GM21717 (cell line): ENCODE results near the gene LPP.
A peak's percentile ranks its signal among the peaks of the same experiment; 100 is the strongest.

ENCODE experiments used
- ATAC-seq: cut with Tn5 transposase; IDR thresholded peaks from one replicate; pipeline ENCODE4 v1.9.1; 2021; ENCODE audit warnings: mild to moderate bottlenecking, moderate library complexity; ENCODE audit not compliant: unreplicated experiment

LPP gene

DNA sequence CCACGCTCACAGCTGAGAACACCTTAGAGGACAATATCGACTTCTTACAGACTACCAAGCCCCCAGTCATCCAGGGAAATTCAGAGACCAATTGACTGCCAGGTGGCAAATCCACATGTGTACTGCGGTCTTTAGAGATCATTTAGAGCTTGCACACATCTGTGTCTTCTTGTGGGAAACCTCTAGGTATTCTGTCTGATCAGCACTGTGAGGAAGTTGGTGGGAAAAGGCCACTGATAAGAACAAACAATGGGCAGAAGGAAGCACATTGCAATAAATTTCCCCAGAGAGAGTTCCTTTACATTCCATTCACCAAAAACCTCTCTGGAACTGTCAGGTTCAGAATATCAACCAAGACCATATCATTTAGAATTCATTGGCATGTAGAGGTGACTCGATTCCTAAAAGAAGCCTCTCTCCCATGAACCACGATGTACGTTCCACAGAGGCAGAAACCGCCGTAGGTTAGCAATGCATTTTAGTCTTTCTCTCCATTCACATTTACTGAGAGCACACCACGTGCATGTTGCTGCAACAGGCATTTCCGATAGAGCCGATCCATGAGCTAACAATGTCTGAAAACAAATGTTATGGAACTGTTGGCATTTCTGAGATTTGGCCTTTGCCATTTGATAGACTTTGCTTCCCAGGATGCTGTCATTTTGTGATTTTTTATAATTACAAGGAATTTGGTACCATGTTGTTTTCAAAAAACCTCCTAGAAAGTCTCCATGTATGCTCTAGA lies 730.5 kb downstream of the LPP start:
- no peak for ATAC-seq

DNA sequence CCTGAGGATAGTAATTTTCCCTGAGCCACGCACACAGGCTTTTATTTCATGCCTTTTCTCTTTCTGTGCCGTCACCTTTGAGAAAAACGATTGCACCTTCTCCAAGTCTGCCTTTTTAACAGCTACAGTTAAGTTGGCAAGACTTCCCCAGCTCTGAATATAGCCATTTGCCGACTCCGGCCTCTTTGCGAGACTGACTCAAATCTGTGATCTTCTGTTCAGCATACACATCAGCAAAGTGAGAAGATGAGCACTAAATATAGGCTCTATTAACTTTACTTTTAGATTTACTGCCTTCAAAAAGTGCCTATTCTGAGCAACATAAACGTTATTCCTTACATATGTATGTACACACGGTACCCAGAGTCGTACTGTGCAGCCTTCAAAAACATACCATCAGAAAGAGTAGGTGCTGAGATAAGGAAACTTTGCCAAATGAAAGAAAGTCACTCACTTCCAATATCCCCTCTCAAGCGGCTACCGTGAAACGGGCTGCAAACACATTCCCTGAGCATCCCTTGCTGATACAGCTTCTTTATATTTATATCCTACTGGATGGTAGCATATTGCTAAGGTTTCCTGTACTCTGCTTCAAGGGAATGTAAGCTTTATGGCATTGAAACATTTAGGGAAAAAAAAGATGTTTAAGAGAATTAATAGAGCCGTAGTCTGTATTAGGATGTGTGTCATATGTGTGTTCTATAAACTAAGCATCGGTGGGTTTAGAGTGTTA lies 734.5 kb downstream of the LPP start:
- ATAC-seq = no peak

DNA sequence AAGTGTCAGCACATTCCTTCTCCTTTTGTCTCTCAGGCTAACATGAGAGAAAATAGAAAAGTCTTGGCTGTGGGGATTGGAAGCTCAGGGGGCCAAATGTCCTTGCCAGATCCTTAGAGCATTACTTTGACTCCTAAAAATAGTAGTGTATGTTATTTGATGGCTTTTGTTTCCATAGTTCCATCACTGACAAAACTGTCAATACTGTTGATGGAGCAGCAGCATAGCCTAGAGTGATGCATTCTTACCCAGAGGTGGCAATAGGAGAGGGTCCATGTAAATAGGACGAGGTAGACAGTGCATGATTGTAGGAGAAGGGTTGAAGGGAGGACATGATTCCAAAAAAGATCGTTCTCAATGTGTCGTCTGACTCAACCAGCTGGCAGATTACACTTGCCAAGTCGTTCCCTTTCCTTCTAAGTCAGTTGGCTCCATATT lies 735.1 kb downstream of the LPP start:
- ATAC-seq = no peak

DNA sequence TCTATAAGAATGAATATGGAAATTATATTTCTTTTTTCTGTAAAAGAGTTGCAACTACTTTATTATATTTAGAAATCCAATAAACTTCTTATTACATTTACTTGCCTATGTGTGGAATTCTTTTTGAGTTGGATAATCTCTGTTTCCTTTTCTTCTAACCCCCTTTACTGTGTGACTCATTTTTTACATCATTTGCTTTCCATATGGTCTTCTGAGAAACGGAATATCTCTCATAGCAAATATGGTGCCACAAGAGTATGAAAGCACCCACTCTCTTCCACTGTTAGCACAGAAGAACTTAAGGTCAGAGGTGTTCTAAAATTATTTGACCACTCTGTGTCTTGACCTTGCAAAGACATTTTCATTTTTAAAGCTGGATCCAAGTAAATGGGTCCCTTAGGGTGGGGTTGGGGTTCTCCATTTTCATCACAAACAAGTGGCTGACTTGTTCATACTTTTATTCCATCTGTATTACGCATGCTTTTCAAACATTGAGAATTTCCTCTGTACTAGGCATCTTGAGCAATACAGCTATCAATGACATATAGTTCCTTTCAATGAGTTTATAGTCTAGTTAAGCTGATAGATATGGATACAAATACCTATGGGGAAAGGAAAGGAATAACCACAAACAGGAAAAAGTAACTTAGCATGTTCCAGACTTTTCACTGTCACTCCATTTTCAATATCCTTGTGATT lies 736.8 kb downstream of the LPP start:
- ATAC-seq = no peak

DNA sequence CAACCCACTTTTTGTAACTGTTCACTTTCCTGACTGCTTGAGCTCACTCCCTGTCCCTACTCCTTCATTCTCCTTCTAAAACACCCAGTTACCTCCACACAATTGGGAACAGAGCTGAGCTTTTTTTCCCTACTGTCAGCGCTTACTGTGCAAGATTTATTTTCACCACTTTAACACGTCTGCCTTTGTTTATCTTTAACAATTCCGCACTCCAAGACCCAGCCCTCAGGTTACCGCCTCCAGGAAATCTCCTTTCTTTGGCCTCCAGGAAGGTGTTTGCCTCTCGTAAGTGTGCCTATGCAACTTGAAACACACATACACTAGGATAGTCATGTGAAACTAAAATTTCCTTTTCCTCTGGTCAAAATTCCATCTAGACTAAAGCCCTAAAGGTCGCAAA lies 745.9 kb downstream of the LPP start:
- ATAC-seq = no peak

DNA sequence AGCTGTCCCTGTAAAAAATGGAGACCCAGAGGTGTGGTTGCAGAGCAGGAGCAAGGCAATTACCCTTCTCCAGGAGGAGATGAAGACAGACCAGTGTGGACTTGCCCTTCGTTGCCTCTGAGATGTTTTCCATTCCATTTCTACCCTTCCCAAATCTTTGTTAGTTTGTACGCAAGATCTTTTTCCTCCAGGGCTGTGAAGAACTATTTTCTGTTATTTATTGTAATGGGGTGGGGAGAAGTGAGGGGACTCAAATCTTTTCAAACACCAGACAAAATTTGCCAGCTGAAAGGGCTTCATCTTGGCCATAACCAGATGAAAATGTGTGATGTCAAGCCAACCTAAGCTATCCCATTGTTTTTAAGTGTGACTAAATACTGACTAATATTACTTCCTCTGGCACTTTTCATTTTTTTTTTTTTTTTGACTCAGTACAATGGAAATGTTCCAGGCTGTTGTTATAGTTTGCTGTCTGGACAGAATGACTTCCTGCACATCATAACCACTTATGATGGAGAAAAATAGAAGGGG lies 746.5 kb downstream of the LPP start:
- ATAC-seq = no peak

DNA sequence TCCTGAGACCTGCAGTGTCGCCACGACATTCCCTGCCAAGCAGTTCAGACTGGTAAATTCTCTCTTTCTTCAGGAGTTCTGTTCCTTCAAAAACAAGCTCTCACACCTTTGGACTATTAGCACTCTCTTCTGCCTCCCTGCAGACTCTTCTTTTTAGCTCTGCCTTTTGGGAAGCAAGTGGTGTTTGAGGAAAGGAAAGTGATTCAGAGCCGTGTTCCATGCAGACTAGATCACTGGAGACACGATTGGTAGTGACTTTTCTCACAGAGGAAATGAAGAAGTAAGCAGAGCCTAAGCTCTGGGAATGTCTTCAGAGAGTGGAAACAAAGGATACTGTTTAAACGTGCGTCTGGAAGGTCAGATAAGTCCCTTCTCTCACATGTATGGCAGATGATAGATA lies 747.2 kb downstream of the LPP start:
- no peak for ATAC-seq

DNA sequence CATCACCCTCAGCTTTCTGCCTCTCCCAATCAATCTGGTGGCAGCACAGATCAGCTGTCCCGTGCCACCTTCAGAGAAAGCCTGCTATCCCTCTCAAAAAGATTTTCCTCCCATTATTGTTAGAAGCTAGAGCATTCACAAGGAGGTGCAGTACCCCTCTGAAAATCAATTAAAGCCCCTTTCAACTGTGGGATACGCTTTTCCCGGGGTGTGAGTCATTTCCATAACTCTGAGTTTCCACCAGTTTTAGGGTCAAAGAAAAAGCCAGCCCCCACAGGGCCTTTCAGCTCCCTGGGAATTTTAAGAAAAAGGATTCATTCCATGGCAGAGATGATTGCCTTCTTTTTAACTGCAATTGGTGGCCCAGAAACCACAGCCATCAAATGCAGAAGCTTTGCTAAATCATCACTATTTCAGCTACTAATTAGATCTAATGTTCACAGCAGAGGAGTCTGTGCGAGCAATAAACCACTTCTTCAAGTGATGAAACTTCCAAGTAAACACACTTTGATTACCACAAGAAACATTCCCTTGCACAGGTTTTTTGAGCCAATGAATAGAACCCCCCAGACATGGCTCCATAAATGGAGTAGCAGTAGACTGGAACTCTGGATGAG lies 747.8 kb downstream of the LPP start:
- ATAC-seq = no peak

DNA sequence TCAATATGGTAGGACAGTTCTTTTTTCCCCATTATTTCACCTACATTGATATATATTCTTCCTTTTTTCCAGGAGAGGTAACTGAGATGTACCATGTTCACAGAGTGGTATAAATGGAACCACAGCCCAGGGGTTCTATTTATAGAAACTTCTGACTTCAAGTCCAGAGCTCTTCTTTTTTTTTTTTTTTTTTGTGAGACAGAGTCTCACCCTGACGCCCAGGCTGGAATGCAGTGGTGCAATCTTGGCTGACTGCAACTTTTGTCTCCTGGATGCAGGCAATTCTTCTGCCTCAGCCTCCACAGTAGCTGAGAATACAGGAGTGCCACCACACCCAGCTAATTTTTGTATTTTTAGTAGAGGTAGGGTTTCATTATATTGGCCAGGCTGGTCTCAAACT lies 750.7 kb downstream of the LPP start:
- no peak for ATAC-seq

DNA sequence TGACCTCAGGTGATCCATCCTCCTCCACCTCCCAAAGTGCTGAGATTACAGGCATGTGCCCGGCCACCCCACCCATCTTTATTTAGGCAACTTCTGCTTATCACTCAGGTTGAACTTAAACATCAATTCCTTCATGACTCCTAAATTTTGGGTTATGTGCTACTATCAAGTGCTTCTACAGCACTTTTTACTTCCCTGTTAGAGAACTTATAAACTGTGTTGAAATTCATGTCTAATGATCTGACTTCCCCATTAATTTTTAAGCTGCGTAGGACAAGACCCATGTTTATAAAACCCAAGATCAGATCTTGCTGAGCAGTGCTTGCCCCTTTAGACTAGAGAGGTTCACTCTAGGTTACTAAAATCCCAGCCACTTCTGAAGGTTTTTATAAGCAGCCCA lies 751.6 kb downstream of the LPP start:
- no peak for ATAC-seq

DNA sequence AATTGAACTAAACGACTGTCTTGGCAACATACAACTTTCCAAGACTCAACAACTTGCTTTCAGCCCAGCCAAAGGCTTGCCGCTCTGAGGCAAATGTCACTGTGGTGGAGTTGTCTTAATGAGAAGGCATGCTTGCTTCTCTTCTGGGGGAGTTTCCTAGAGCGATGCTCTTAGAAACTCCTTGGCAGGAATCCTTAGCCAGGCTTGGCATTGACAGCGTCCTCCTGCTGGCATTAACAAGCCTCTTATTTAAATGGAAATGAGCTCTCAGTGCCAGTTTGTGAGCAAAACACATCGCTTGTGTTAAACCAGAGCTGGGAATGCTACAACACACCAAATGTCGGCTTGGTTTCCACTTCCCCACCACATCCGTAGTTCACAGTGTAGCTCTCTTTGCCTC lies 752.3 kb downstream of the LPP start:
- ATAC-seq = no peak

DNA sequence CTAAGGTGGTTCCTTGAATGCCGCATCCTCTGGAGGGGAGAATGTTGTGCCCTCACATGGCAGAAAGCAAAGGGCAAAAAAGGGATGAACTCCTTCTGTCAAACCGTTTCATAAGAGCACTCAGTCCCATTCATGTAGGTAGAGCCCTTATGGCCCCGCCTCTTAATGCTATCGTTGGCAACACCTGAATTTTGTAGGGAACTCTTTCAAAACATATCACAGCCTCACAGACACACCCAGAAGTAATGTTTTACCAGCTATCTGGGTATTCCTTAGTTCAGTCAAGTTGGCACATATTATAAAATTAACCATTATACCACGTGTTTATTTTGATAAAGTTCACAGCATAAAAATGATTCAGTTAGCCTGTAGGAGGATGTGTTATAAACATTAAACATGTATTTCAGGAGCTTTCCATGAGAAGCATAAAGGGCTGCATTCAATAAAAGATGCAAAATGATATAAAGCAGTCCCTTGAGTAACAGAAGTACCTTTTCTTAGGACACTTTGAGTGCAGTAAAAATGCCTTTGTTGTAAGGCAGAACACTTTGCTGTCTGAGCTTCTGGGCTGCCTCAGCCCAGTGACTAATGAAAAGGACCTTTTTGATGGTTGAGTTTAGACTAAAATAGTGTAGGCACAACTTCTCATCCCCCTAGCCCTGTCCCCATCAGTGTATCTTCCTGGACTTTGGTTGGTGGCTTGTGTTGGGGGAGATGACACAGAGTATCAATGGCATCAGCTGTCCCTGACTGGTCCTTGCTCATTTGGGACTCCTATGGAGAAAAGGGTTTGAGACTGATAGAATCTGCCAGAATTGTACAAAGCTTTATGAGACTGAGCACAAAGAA lies 754.3 kb downstream of the LPP start:
- ATAC-seq = no peak

DNA sequence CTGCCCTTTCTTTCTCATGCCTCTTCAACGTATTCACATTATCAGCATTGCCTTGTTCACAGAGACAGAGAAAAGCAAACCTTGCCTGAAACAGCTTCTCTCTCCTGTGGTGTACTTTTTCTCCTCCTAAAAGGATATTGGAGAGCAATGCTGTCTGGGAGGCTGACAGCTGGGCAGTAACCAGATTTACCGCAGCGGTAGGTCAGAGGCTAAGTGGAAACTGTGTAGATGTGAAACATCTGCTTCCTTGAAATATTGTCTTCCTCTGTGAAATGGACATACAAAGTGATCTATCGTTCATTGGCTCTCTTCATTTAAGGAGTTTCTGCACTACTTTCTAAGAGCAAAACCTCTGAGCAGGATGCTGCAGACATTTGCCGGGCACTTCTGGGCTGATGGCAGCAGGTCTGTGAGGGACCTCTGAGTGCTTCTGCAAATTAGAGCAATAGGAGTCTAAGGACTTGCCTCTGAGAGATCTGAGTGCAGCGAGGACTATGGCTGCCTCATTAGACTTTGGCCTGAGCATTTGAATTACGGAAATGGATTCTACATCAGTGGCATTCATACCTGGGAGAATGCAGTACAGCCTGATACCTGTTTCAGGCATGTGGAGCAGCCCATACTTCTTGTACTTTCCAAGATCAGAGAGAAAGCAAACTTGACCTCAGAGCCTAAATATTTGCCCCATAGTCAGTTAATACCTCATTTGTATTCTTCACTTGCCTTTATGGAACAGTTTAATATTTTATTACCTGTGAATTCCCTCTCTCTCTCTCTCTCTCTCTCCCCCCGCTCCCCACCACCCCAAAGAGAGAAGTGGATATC lies 757.3 kb downstream of the LPP start:
- no peak for ATAC-seq

DNA sequence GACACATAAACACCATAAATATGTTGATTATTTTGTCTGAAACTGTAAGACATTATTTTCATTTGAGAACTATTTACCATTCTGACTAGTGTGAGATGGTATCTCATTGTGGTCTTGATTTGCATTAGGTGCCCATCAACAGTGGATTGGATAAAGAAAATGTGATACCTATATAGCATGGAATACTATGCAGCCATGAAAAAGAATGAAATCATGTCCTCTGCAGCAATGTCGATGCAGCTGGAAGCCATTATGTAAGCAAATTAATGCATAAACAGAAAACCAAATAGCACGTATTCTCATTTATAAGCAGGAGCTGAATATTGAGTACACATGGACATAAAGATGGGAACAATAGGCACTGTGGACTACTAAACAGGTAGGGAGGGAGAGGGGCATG lies 759.1 kb downstream of the LPP start:
- no peak for ATAC-seq

DNA sequence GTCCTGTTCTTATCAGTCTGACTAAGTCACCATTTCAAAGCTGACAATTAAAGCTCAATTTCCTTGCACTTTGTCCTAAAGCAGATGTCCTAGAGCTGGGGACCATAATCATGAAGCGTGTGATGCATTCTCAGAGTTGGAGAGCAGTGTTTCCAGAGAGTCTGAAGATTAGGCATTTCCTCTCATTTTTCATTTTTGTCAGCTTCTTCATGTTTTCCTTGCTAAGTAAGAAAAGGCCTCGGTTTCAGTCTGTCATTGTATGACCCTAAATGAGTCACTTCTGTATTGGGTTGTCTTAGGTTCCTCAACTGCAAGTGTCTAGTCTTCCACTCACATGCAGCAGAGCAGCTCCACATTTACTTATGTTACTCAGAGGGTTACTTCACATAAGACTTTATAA lies 760.6 kb downstream of the LPP start:
- peak; percentile 46 for ATAC-seq

DNA sequence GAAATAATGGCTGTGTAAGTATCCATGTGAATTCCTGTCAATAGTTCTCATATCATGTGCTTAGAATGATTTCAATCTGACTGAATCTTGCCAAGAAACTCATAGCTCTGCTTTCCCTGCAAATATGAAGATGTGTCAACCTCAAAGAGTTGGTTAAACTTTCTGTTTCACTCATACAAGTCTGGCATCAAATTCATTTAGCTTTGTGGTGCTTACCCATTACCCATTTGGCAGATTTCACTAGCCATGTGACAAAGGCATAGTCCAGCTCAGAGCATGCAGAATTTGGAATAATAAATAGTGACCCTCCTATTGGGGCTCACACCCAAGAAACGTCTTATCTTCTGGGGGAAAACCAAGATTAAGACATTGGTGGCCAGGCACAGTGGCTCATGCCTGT lies 761.2 kb downstream of the LPP start:
- ATAC-seq = no peak

DNA sequence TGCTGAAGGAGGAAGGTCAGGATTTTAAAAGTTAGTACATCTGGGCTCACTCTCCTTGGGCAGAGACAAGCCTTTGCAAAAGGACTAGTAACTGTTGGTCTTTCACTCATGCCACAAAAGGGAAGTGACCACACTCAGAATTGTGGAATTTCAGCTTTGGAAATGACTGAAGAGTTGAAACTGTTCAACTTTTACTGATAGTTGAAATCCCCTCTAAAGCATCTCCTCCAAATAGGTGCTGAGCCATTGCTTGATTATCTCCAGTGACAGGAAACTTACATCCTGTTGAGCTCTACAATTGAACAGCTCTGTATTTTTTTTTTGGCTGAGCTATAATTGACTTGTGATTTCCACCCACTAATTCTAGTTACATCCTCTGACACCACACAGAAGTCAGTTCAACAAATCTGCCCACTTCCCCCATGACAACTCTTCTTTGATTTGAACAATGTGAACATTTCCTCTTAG lies 763.0 kb downstream of the LPP start:
- peak; percentile 67 for ATAC-seq

DNA sequence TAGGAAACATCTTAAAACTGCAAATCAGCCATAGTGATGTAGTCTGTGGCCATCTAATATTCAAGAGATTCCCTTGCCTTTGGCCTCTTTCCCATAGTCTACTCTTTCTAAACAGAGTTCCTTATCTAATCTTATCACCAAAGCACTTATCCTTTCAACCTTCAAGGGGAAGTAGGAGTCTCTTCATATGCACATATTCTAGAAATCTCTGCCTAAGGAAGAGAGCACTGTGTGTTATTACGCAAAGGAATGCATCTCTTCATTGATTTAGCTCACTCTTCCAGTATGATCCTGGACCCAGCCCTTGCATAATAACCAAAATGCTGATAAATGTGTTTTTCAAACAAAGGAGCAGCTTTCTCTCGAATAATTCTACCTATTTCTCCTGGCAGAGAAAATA lies 764.1 kb downstream of the LPP start:
- ATAC-seq = no peak

DNA sequence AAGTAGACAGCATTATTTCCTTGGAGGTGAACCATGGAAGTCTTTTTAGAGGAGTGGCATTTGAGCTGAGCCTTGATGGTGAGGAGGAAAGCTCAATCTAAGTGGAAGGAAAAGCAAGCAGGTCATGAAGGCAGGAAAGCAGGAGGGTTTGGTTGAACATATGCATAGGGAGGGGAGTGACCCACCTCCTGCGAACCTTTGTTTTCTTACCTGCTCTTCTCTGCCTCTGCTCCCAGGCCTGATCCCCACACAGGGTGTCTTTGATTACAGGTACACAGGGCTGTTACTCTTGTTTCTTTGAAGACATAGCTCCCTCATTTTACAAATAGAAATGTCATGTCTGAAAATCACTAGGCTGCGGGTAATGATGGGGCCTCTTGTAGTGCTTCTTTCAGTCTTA lies 769.7 kb downstream of the LPP start:
- ATAC-seq = no peak
